ENCODE measurements around the gene SHISA9. TPM values are rescaled to one million over a fixed set of nuclear protein-coding genes. Genes with fewer than 3 reads are reported as not detected.

SHISA9 gene
- total and polyA plus RNA-seq, 2 donors from 2014 or later, result 0.95 to 2.8 TPM

- TF ChIP-seq CTCF (IDR thresholded peaks at IDR 0.05; ENCODE audit: borderline replicate concordance, extremely low read depth, insufficient read depth), result no peak
- FAIRE-seq, result no peak
Measured at GRCh38 chr16:13229039-13229438, 327.6 kb downstream of the SHISA9 start.

DNA sequence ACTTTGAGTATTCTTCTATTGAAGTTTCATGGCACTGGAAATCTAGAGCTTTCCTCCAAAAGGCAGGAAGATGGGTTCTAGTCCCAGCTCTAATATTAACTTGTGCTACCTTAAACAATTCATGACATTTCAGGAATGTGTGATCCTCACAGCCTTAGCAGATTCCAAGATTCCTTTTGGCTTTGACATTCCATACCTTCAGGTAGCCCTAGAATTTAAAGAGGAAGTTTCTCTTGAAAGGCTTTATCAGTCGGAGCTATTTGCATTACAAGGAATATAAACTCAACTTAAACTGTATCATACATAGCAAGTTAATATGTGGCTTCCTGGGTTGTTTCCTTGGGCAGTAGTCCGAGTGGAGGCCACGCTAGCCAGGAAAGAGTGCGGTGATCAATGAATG, 330.0 kb downstream of the SHISA9 start:
- no peak for FAIRE-seq
- no peaks in the 10 kb centered on the region for H3K4me1 ChIP-seq (ENCODE audit: control insufficient read depth in 2 of 3, insufficient read depth in 2 of 3, low read depth in 1 of 3, low read length in 3 of 3)
- intact Hi-C loops (cut with DNase I), result no loop called here
- H3K9me3 ChIP-seq (ENCODE audit: control insufficient read depth in 2 of 3, insufficient read depth in 1 of 3, low read length in 3 of 3), result no peaks in the 10 kb centered on the region
- H3K27ac ChIP-seq (ENCODE audit: low read depth in 2 of 2, low read length in 2 of 2), result no peak overlapping the region
- no peaks in the 10 kb centered on the region for H3K27me3 ChIP-seq (ENCODE audit: control insufficient read depth, insufficient read depth, low read length)
- no peak for DNase-seq
- H3K4me3 ChIP-seq (ENCODE audit: low read length in 3 of 3), result no peak overlapping the region
- no peaks in the 10 kb centered on the region for H3K36me3 ChIP-seq (ENCODE audit: control insufficient read depth in 2 of 3, insufficient read depth in 3 of 3, low read length in 3 of 3)
- TF ChIP-seq CTCF (IDR thresholded peaks at IDR 0.05; ENCODE audit: borderline replicate concordance, extremely low read depth, insufficient read depth), result no peak
- no peak overlapping the region for H3K9ac ChIP-seq (ENCODE audit: low read length in 3 of 3)

More at GRCh38 chr16:13229039-13229438, 327.6 kb downstream of the SHISA9 start:
- H3K27ac ChIP-seq (ENCODE audit: low read depth in 2 of 2, low read length in 2 of 2), result no peak overlapping the region
- no peak for DNase-seq
- no peaks in the 10 kb centered on the region for H3K4me1 ChIP-seq (ENCODE audit: control insufficient read depth in 2 of 3, insufficient read depth in 2 of 3, low read depth in 1 of 3, low read length in 3 of 3)
- H3K9me3 ChIP-seq (ENCODE audit: control insufficient read depth in 2 of 3, insufficient read depth in 1 of 3, low read length in 3 of 3), result no peaks in the 10 kb centered on the region
- H3K9ac ChIP-seq (ENCODE audit: low read length in 3 of 3), result no peak overlapping the region
- no peaks in the 10 kb centered on the region for H3K27me3 ChIP-seq (ENCODE audit: control insufficient read depth, insufficient read depth, low read length)
- H3K4me3 ChIP-seq (ENCODE audit: low read length in 3 of 3), result no peak overlapping the region
- intact Hi-C loops (cut with DNase I), result no loop called here
- no peaks in the 10 kb centered on the region for H3K36me3 ChIP-seq (ENCODE audit: control insufficient read depth in 2 of 3, insufficient read depth in 3 of 3, low read length in 3 of 3)

DNA sequence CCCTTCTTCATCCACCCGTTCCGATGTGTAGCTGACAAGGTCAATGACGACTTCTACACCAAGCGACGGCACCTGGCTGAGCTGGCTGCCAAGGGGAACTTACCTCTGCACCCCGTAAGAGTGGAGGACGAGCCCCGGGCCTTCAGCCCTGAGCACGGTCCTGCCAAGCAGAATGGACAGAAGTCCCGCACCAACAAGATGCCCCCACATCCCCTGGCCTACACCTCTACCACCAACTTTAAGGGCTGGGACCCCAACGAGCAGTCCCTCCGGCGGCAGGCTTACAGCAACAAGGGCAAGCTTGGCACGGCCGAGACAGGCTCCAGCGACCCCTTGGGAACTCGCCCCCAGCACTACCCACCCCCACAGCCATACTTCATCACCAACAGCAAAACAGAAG, 333.6 kb downstream of the SHISA9 start:
- no peaks in the 10 kb centered on the region for H3K9me3 ChIP-seq (ENCODE audit: control insufficient read depth in 2 of 3, insufficient read depth in 1 of 3, low read length in 3 of 3)

More for the DNA sequence above, 333.6 kb downstream of the SHISA9 start:
- no peak for DNase-seq
- Histone ChIP-seq H3K9ac (ENCODE audit: low read length in 3 of 3) (no peak overlapping the region), H3K4me3 (ENCODE audit: low read length in 3 of 3) (no peak overlapping the region), H3K36me3 (ENCODE audit: control insufficient read depth in 2 of 3, insufficient read depth in 3 of 3, low read length in 3 of 3) (no peaks in the 10 kb centered on the region), H3K27ac (ENCODE audit: low read depth in 2 of 2, low read length in 2 of 2) (no peak overlapping the region), H3K27me3 (ENCODE audit: control insufficient read depth, insufficient read depth, low read length) (no peaks in the 10 kb centered on the region), H3K4me1 (ENCODE audit: control insufficient read depth in 2 of 3, insufficient read depth in 2 of 3, low read depth in 1 of 3, low read length in 3 of 3) (no peaks in the 10 kb centered on the region)
- TF ChIP-seq CTCF (IDR thresholded peaks at IDR 0.05; ENCODE audit: borderline replicate concordance, extremely low read depth, insufficient read depth), result no peak
- intact Hi-C loops (cut with DNase I), result no loop called here
- FAIRE-seq, result no peak

Measured in kidney (tissue), 14 donors.